ENCODE measurements around the gene CETP.

DNA sequence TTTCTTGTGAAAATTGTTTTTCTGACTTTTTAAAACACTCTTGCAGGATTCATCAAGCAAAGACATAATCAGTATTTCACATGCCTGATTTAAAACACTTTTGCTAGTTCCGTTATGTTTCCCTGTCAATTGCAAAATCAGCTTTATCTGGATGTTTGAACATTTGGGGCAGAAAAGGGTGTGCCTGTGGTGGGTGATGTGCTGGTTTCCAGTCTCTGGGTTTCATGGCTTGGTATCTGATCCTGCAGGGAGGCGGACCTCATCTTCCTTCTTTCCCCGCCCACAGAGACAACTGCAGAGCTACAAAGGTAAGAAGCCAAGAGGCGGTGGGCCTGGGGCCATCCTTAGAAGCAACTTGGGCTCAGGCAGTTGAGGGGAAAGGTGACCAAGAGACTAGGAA lies 69.4 kb downstream of the CETP start:
- TF ChIP-seq, protein P1, sequence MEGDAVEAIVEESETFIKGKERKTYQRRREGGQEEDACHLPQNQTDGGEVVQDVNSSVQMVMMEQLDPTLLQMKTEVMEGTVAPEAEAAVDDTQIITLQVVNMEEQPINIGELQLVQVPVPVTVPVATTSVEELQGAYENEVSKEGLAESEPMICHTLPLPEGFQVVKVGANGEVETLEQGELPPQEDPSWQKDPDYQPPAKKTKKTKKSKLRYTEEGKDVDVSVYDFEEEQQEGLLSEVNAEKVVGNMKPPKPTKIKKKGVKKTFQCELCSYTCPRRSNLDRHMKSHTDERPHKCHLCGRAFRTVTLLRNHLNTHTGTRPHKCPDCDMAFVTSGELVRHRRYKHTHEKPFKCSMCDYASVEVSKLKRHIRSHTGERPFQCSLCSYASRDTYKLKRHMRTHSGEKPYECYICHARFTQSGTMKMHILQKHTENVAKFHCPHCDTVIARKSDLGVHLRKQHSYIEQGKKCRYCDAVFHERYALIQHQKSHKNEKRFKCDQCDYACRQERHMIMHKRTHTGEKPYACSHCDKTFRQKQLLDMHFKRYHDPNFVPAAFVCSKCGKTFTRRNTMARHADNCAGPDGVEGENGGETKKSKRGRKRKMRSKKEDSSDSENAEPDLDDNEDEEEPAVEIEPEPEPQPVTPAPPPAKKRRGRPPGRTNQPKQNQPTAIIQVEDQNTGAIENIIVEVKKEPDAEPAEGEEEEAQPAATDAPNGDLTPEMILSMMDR (IDR thresholded peaks at IDR 0.05), result no peak
- no peak for TF ChIP-seq POLR2A (IDR thresholded peaks at IDR 0.05)
